Tongue (tissue), 2 donors: ENCODE data around the gene MEIS2. TPM values are rescaled to one million over a fixed set of nuclear protein-coding genes. Genes with fewer than 3 reads are reported as not detected.

ENCODE experiments used
- DNase-seq: peaks from one replicate; pipeline ENCODE4 v3.0.0-alpha.2; 2015
- total RNA-seq: library from RNA; depleted of rRNA; stranded (reverse); fragments of >200 nt; gene quantifications from one replicate; pipeline ENCODE4 v1.2.3, GENCODE V29; 2014

MEIS2 gene
- total RNA-seq, 1 donor from 2014 or later = 42.1 TPM

- no peak for DNase-seq
These were observed 62.3 kb downstream of the MEIS2 start for GRCh38 chr15:37037850-37038715.

- DNase-seq = no peak
These were observed 63.2 kb downstream of the MEIS2 start for GRCh38 chr15:37037071-37037655.

GRCh38 chr15:37034835-37035748, 65.3 kb downstream of the MEIS2 start:
- peak; percentile 58 for DNase-seq

GRCh38 chr15:37034392-37034791, 66.0 kb downstream of the MEIS2 start:
- DNase-seq = no peak

- no peak for DNase-seq
These were observed 68.1 kb downstream of the MEIS2 start for GRCh38 chr15:37032091-37032775.

GRCh38 chr15:37031198-37031597, 69.2 kb downstream of the MEIS2 start:
- DNase-seq = no peak

- peak; percentile 41 for DNase-seq
These were observed 71.6 kb downstream of the MEIS2 start for GRCh38 chr15:37028625-37029296.

GRCh38 chr15:37020852-37021251, 79.5 kb downstream of the MEIS2 start:
- DNase-seq = no peak

GRCh38 chr15:37019479-37020433, 80.6 kb downstream of the MEIS2 start:
- DNase-seq = peak; percentile 24

- DNase-seq = no peak
These were observed 83.2 kb downstream of the MEIS2 start for GRCh38 chr15:37017031-37017625.

- DNase-seq = peak; percentile 32
These were observed 84.1 kb downstream of the MEIS2 start for GRCh38 chr15:37016231-37016630.

GRCh38 chr15:37015451-37015850, 84.9 kb downstream of the MEIS2 start:
- no peak for DNase-seq

GRCh38 chr15:37015035-37015434, 85.3 kb downstream of the MEIS2 start:
- peak; percentile 51 for DNase-seq

GRCh38 chr15:37014566-37014965, 85.8 kb downstream of the MEIS2 start:
- DNase-seq = no peak

GRCh38 chr15:37014137-37014536, 86.2 kb downstream of the MEIS2 start:
- DNase-seq = no peak

- no peak for DNase-seq
These were observed 89.8 kb downstream of the MEIS2 start for GRCh38 chr15:37010595-37010994.

GRCh38 chr15:37009288-37009687, 91.1 kb downstream of the MEIS2 start:
- peak; percentile 40 for DNase-seq

- no peak for DNase-seq
These were observed 92.1 kb downstream of the MEIS2 start for GRCh38 chr15:37008205-37008604.

GRCh38 chr15:37007301-37007700, 93.0 kb downstream of the MEIS2 start:
- no peak for DNase-seq
